Inflammatory macrophage treated with lipopolysaccharide for 4 hours (primary cell): ENCODE results near the gene SEC31A.
A peak's percentile ranks its signal among the peaks of the same experiment; 100 is the strongest.
"Not testable (repeated sequence)": the region's sequence is repeated elsewhere in the genome, so short reads cannot be mapped to it uniquely, and the experiment has no call there.

Experiments used
- DNase-seq: peaks from one replicate; pipeline ENCODE4 v3.0.0-alpha.2; 2020

SEC31A gene, protein sequence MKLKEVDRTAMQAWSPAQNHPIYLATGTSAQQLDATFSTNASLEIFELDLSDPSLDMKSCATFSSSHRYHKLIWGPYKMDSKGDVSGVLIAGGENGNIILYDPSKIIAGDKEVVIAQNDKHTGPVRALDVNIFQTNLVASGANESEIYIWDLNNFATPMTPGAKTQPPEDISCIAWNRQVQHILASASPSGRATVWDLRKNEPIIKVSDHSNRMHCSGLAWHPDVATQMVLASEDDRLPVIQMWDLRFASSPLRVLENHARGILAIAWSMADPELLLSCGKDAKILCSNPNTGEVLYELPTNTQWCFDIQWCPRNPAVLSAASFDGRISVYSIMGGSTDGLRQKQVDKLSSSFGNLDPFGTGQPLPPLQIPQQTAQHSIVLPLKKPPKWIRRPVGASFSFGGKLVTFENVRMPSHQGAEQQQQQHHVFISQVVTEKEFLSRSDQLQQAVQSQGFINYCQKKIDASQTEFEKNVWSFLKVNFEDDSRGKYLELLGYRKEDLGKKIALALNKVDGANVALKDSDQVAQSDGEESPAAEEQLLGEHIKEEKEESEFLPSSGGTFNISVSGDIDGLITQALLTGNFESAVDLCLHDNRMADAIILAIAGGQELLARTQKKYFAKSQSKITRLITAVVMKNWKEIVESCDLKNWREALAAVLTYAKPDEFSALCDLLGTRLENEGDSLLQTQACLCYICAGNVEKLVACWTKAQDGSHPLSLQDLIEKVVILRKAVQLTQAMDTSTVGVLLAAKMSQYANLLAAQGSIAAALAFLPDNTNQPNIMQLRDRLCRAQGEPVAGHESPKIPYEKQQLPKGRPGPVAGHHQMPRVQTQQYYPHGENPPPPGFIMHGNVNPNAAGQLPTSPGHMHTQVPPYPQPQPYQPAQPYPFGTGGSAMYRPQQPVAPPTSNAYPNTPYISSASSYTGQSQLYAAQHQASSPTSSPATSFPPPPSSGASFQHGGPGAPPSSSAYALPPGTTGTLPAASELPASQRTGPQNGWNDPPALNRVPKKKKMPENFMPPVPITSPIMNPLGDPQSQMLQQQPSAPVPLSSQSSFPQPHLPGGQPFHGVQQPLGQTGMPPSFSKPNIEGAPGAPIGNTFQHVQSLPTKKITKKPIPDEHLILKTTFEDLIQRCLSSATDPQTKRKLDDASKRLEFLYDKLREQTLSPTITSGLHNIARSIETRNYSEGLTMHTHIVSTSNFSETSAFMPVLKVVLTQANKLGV

DNA sequence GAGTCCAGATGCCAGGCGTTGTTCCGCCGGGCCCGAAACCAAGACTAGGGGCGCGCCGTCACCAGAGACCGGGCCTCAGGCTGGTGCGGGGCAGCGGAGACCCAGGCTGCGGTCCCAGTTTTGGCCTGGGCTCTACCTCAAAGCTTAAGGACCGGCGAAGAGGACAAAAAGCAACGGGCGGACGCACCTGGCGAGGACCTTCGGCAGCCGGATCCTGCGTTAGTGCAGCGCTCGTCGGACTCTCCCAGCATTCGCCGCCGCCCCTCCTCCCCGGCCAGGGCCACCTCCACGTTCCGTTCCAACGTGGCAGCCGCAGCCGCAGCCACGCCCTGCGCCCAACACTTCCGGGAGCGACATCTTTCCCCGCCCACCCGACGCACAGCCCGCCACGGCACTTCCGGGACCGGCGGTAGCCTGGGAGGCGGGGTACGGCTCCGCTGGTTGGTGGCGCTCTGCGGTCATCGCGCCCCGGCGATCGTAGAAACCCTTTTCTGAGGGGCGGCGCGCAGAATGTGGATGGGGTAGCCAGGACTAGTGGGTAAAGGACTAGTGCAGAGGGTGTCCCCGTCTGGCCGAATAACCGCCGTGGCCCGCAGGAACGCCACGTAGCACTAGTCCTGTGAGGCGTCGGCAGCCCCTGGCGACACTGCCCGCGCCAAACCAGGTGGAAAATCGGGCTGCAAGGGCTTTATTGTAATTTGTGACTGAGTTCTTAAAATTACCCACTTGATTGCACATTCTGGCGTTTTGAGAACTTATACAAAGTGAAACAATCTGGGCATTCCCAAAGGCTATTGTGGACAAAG lies at the start of gene SEC31A:
Gene SEC31A, minus strand, starts transcription at position 253 of the 806 bp plus-strand sequence. CDS start 9,217 bp downstream, outside the sequence.
- DNase-seq, result peak; percentile 98

DNA sequence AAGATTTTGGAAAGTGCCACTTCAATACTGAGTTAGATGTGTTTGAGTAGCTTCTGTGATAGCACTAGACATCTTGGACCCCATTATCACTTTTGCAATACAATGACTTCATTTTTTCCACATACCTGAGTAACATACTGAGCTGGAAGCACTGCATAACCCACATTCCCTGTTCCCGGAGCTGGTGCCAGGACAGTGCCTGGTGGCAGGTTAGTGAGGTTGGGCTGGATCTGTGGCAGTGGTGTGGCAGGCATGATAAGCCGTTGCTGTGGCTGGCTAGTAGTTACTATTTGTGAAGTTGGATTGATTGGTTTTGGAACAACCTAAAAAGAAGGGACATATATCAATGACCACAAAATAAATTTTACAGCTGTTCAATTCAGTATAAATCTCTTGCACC lies 48.5 kb upstream of the SEC31A start:
- no peak for DNase-seq

DNA sequence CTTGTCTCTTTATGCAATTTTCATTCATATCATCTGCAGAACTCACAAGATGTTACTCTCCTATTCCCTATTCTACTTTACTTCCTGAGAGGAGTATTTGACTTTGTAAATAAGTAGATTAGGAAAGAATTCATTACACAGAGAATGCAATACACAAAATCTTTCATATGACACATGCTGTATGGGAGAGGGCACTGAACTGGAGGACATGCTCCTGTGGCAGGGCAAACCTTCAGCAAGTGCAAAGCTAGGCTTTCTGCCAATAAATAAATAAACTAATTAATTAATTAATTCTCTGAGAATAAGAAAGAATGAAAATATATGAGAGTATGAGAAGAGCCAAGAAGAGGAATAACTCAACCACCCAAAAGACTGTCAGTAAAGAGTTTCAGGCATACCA lies 43.5 kb upstream of the SEC31A start:
- DNase-seq, result no peak

DNA sequence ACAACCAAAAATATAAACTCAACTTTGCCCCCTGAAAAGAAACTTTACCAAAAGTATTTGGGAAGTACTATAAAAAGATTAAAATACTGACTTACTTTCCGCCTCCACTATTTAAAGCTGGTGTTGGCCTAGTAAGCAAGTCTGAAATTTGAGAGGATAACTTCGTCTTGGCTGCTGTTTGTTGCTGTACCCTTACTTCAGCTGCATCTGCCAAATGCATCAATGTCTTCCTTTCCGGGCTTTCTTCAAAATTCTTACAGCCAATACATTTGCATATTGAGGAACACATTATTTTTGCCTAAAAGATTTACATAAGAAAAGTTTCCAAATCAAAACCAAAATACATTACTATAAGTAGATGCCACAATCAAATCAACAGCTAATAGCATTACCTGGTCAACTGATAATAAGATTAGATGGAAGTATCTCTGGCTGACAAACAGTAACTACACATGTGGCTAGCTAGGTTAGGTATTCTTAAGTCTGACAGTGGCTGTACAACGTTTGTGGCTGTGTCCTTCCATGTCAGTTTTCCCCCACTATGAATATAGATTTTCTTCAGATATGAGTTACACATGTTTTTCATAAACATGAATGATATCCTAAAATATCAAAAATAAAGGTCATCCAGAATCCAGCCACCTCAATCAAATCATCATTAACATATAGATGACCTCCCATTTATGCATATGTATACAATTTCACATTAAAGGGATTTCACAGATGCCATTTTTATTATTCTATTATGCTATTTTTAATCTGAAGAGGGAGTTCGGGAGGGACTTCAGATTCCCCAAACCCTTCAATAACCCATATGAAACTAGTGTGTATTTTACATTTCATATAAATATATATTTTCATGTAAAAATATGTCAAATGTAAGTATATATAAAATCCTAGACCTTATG lies 40.1 kb upstream of the SEC31A start:
- DNase-seq, result peak; percentile 1

DNA sequence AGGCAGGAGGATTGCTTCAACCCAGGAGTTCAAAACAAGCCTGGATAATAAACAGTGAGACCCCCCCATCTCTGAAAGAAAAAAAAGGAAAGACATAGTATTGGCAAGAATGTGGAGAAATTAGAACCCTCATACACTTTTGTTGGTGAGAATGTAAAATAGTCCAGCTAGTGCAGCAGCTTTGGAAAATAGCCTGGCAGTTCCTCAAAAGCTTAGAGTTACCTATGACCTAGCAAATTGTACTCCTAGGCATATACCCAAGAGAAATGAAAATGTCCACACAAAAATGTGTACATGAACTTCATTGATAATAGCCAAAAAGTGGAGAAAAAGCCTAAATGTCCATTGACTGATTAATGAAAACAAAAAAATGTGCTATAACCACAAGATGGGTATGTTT lies 30.8 kb upstream of the SEC31A start:
- no peak for DNase-seq

DNA sequence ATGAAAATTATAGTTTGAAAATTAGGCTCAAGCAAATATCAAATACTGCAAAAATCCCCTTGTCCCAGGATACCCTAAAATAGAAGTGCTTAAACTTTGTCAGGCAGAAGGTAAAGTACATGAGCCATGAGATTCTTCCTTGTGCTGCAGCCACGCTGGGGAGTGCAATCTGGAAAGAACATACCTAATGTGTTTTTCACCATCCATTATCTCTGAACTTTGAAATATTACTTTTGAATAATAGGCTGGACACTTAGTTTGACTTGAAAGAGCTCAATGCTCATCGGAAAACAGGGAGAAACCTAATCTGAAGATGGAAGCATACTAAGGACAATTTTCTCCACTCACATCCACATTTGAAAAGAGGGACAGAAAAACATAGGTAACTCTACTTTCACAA lies 28.4 kb upstream of the SEC31A start:
- no peak for DNase-seq

DNA sequence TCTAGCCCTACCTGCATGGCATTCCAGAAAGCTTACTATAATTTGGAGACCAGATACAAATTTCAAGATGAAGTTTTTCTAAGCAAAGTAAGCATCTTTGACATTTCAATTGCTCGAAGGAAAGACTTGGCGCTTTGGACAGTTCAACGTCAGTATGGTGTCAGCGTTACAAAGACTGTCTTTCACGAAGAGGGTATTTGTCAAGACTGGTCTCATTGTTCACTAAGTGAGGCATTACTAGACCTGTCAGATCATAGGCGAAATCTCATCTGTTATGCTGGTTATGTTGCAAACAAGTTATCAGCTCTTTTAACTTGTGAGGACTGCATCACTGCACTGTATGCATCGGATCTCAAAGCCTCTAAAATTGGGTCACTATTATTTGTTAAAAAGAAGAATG lies 27.1 kb upstream of the SEC31A start:
- no peak for DNase-seq

DNA sequence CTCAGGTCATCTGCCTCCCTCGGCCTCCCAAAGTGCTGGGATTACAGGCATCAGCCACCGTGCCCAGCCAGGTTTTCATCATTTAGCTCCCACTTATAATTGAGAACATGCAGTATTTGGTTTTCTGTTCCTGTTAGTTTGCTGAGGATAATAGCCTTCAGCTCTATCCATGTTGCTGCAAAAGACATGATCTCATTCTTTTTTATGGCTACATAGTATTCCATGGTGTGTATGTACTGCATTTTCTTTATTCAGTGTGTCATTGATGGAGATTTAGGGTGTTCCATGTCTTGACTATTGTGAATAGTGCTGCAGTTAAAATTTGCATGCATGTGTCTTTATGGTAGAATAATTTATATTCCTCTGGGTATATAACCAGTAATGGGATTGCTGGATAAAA lies 23.0 kb upstream of the SEC31A start:
- DNase-seq, result not testable (repeated sequence)

DNA sequence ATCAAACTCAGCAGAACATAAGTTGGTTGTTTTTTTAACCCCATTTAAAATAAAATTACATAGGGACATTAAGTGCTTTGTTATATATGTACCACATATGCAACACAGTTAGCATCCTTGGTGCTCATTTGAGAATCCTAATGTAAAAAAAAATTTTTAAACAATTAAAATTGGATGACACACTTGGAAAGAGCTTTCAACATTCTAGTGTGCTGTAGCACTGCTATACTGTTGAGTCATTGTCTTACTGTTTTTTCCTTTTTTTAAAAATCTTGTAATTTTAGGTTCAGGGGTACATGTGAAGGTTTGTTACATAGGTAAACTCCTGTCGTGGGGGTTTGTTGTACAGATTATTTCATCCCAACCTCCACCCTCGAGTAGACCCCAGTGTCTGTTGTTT lies 22.4 kb upstream of the SEC31A start:
- DNase-seq, result no peak

DNA sequence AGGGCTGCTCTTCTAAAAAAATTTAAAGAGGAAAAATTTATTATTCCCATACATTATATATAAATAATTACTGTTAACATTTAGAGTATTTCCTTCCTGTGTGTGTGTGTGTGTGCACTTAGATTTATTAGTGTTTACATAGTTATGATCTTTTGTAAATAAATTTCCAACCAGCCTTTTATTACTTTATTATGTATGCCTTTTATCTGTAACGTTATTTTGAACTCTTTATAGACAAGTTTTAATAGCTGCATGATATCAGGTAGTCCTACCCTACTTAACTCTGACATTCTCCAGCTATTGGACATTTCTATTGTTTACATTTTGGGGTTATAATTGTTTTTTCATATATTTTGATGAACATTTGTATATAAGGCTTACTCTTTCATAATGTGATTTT lies 18.4 kb upstream of the SEC31A start:
- no peak for DNase-seq

DNA sequence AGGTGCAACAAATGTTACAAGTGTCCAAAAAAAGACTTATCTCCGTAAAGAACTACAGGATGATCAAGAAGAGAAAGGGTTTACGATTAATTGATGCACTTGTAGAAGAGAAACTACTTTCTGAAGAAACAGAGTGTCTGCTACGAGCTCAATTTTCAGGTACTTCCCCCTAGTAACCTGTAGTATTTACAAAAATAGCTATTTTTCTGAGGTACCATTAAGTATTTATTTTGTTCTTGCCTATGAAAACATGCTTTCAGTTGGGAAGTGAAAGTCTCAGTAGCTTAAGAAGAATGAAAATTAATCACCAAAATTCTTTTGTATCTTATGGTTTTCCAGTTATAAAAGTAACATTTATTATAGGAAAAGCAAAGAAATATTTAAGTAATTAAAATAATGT lies 15.5 kb upstream of the SEC31A start:
- no peak for DNase-seq

DNA sequence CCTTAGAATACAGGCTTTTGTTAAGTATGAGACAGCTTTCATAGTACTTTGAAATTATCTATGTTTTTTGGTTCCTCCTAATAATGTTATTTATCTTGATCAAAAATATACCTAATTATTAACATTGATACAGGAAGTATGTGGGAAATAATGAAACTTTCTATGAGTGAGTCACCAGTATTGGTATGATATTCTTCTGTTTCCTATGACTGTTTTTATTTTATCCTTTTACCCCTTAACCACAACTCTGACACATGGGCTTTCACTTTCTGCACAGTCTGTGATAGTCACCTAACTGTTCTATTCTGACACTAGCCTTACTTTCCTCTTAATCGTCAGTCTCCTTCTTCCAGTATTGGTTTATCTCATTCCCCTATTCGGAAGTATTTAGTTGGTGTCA lies 14.3 kb upstream of the SEC31A start:
- peak; percentile 73 for DNase-seq

DNA sequence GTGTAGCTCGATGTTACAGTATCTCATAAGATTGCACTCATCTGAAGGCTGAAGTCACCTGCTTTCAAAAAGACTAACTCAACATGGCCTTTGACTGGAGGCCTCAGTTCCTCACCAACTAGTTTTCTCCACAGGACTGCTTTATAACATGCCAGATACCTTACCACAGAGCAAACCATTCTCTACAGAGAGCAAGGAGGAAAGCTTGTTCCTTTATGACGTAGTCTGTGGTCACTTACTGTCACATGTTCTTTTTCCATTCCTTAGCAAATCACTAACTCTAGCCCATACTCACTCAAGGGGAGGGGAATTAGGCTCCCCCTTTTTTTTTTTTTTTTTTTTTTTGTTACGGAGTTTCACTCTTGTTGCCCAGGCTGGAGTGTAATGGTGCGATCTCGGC lies 12.8 kb upstream of the SEC31A start:
- DNase-seq, result peak; percentile 41

DNA sequence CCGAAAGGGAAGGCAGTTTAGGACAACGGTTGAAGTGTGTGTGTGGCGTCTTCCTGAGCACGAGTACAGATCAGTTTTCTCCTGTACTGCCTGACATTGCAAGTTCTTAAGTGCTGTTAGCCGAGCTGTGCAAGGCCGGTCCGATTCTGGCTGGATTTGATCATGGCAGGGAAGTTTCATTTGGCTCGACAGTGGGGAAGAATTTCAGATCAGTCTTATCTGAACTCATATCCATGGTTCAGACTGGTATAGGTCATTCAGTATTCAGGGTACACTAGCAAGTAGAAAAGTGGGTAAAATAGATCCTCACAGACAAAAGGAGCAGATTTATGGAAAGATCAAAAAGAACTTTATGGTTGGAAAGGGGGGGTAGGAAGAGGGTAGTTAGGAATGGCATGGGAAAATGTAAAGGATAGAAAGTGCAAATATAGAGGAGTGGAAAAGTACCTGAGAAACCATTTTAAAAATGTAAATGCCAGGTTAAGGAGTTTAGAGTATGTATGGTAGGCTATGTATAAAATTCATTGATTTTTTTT lies 10.3 kb upstream of the SEC31A start:
- DNase-seq, result no peak

DNA sequence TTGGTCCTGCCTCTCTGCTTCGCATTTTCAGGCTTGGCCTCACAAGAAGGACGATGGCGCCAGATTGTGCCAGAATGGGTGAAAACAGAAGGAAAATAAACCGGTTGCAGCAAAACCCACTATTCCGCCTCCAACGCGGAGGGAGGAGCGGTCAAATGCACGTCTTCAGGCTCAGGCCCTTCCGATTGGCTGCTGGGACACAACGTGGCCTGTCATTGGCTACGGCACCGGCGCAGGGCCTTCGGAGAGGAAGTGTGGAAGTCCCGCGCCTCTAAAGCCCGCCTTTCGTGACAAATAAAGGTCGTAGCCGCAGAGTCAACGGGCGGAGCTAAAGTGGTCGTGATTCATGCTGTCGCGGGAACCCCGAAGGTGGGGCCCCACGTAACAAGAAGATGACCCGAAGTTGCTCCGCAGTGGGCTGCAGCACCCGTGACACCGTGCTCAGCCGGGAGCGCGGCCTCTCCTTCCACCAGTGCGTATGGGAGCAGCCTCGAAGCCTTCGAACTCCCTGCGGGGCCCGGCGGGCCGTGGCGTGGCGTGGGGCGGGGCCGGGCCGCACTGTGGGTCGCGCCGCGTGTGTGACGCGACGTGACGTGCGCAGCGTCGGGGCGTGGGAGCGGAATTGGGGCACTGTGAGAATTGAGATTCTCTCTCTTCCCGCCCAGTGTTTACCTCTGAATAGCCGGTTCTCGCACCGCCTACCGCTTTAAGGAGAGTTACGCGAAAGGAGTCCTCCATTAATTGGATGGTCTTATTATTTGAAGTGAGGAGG lies 9.6 kb upstream of the SEC31A start, which contains the start of gene THAP9:
Gene THAP9, plus strand, starts transcription at position 325 of the 772 bp plus-strand sequence. Its CDS starts 68 bp downstream, at position 393.
- peak; percentile 100 for DNase-seq

DNA sequence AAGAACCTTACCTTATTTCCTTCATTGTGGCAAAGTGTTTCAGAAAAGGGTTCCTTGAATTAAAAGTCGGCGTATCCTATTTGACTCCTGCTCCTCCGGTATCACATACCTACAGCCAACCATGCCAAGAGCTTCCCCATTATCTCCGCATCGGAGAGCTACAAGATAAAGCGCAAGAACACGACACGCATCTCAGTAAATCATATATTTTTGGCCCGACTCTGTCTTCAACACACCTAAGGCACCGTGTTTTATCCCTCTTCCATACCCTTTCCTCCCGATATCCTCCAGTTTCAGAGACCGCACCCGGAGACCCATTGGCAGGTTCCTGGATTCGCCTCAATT lies 9.1 kb upstream of the SEC31A start:
- DNase-seq, result no peak

DNA sequence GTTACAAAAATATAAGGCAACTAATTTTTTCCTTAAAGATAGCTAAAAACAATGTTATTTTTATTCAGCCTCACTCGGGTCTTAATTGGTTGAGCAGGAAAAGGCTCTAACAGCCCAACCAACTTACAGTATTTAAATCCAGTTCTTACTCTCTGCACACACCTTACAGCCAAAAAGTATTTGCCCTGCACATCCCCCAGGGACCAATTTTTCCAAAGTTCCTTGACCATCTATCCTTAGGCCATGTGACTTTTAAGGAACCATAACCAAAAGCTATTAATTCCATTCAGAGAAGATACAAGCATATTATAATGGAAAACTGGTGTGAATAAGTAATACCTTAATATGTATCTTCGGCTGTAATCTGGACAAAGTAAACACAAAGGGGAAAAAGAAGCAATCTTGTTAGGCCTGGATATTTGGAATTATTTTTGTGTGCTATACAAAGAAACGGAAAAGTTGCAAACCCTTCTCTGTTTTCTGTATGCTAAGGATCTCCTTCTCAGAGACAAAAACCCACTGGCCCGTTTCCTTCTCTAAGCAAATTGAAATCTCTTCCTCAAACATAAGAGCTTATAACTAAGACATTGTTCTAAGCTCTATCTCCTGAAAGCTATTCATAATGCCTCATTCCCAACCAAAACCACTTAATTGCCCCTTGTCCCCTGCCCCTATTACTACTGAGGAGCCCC lies 8.6 kb upstream of the SEC31A start:
- DNase-seq, result peak; percentile 31

DNA sequence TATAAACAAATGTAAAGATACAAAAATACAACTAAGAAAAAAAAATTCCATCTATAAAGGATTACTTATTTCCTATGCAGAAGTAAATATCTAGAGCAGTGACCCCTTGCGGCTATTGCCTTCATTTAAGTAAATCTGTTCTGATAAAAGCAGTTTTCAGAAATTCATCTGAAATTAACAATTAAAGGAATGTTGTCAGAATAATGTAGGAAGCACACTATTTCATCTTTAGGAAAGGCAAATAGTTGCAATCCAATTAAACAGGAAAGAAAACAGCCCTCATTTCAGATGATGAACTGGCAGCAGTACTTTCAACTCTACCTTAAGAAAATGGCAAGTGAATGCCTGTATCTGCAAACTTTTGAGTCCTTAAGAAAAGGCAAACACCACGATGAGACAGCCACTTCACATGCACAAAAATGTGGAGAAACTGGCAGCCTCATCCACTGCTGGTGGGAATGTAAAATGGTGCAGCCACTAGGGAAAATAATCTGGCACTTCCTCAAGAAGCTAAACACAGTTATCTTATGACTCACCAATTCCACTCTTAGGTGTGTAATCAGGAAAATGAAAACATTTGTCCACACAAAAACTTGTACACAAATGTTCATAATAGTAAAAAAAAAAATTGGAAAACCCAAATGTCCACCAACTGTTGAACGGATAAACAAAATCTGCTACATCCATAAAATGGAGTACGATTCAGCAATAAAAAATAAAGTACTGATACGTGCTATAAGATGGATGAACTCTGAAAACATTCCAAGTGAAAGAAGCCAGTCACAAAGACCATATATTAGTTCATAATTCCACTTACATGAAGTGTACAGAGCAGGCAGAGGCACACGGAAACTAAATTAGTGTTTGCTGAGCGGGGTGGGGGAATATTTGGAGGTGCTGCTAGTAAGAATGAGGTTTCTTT lies 7.6 kb upstream of the SEC31A start:
- peak; percentile 59 for DNase-seq
